HUDEP-2 (cell line): ENCODE data around the gene HYAL2.

Experiments
- DNase-seq, 76 experiments: peaks; one replicate each; lab custom pipeline; 2025; ENCODE audit not compliant: unreplicated experiment in 76 of 76; lab: John Stamatoyannopoulos, UW

HYAL2 gene

GRCh38 chr3:50333744-50334328 is 11.3 kb upstream of the HYAL2 start:
- DNase-seq: no peak

GRCh38 chr3:50331364-50331907 is 8.9 kb upstream of the HYAL2 start:
- DNase-seq: no peak

- no peak for DNase-seq
Observed at GRCh38 chr3:50330330-50330729, 7.8 kb upstream of the HYAL2 start.

GRCh38 chr3:50327943-50328691 is 5.6 kb upstream of the HYAL2 start, which contains the start of gene TUSC2:
TSS of gene TUSC2 (minus strand) at chr3:50328223. CDS start at chr3:50328099, 124 bp downstream.
- DNase-seq: peak in 74 of 76 experiments; percentile 49 to 95 (median 89)

- no peak for DNase-seq
Observed at GRCh38 chr3:50327129-50327528, 4.6 kb upstream of the HYAL2 start.

GRCh38 chr3:50326182-50326541 is 3.6 kb upstream of the HYAL2 start:
- no peak for DNase-seq

- DNase-seq: no peak
Observed at GRCh38 chr3:50325497-50326181, 3.1 kb upstream of the HYAL2 start.

- peak in 14 of 76 experiments; percentile 11 to 51 (median 22) for DNase-seq
Observed at GRCh38 chr3:50325113-50325480, 2.6 kb upstream of the HYAL2 start.

- peak in 56 of 76 experiments; percentile 2 to 79 (median 49) for DNase-seq
Observed at GRCh38 chr3:50324351-50325112, 2.0 kb upstream of the HYAL2 start.

- no peak for DNase-seq
Observed at GRCh38 chr3:50323614-50324199, 1.2 kb upstream of the HYAL2 start.

- DNase-seq: no peak
Observed at GRCh38 chr3:50323092-50323600, 601 bp upstream of the HYAL2 start.

GRCh38 chr3:50322115-50322385 is 495 bp downstream of the HYAL2 start:
- no peak for DNase-seq

GRCh38 chr3:50321336-50322114 is 1.0 kb downstream of the HYAL2 start:
- DNase-seq: peak in 73 of 76 experiments; percentile 18 to 99 (median 77)

GRCh38 chr3:50320853-50321335 is 1.7 kb downstream of the HYAL2 start:
- DNase-seq: peak in 48 of 76 experiments; percentile 32 to 82 (median 64)

GRCh38 chr3:50319894-50320625 is 2.5 kb downstream of the HYAL2 start:
- no peak for DNase-seq

GRCh38 chr3:50319181-50319893 is 3.2 kb downstream of the HYAL2 start:
- DNase-seq: no peak

- DNase-seq: no peak
Observed at GRCh38 chr3:50318615-50319014, 3.9 kb downstream of the HYAL2 start.

GRCh38 chr3:50318163-50318562 is 4.4 kb downstream of the HYAL2 start:
- no peak for DNase-seq
